ENCODE measurements around the gene OR2M7.

Gene OR2M7

GRCh38 chr1:248366609-248367008 lies 42.2 kb upstream of the OR2M7 start:
- no peaks in the 10 kb centered on the region for H3K9me2 ChIP-seq (replicated peaks; ENCODE audit: control insufficient read depth, low read length)
- no peak overlapping the region for H3K4me2 ChIP-seq (ENCODE audit: low read length)
- H3K4me1 ChIP-seq (ENCODE audit: control insufficient read depth, low read length): no peaks in the 10 kb centered on the region
- no peaks in the 10 kb centered on the region for H4K20me1 ChIP-seq (ENCODE audit: control insufficient read depth, insufficient read depth, low read depth, low read length)
- H3K79me2 ChIP-seq (ENCODE audit: control insufficient read depth, low read length): no peaks in the 10 kb centered on the region
- no peak overlapping the region for H3K4me3 ChIP-seq (ENCODE audit: low read length)
- no peaks in the 10 kb centered on the region for H3K27me3 ChIP-seq (ENCODE audit: control insufficient read depth, low read length)
- no peaks in the 10 kb centered on the region for H3K36me3 ChIP-seq (ENCODE audit: control insufficient read depth, low read length)
- no peaks in the 10 kb centered on the region for H3K9me3 ChIP-seq (ENCODE audit: control insufficient read depth, insufficient read depth, low read length)
- TF ChIP-seq CTCF (IDR thresholded peaks at IDR 0.05; ENCODE audit: low read depth, low read length, poor library complexity, severe bottlenecking): no peak
- TF ChIP-seq EZH2phosphoT487 (IDR thresholded peaks at IDR 0.05; ENCODE audit: borderline replicate concordance, low read length): no peak
- H3F3A ChIP-seq (ENCODE audit: control insufficient read depth, insufficient read depth): no peaks in the 10 kb centered on the region
- no peak overlapping the region for H3K27ac ChIP-seq (ENCODE audit: low read depth, low read length)

- H3K9me3 ChIP-seq (ENCODE audit: control insufficient read depth, insufficient read depth, low read length): no peaks in the 10 kb centered on the region
- H3K4me1 ChIP-seq (ENCODE audit: control insufficient read depth, low read length): no peaks in the 10 kb centered on the region
- no peak for TF ChIP-seq EZH2phosphoT487 (IDR thresholded peaks at IDR 0.05; ENCODE audit: borderline replicate concordance, low read length)
- TF ChIP-seq CTCF (IDR thresholded peaks at IDR 0.05; ENCODE audit: low read depth, low read length, poor library complexity, severe bottlenecking): no peak
- no peaks in the 10 kb centered on the region for H3K27me3 ChIP-seq (ENCODE audit: control insufficient read depth, low read length)
- H4K20me1 ChIP-seq (ENCODE audit: control insufficient read depth, insufficient read depth, low read depth, low read length): no peaks in the 10 kb centered on the region
- H3K4me3 ChIP-seq (ENCODE audit: low read length): no peak within 1 kb of the TSS
- H3F3A ChIP-seq (ENCODE audit: control insufficient read depth, insufficient read depth): no peaks in the 10 kb centered on the region
- no peak within 1 kb of the TSS for H3K27ac ChIP-seq (ENCODE audit: low read depth, low read length)
- H3K9me2 ChIP-seq (replicated peaks; ENCODE audit: control insufficient read depth, low read length): no peaks in the 10 kb centered on the region
- no peak within 1 kb of the TSS for H3K4me2 ChIP-seq (ENCODE audit: low read length)
- no peaks in the 10 kb centered on the region for H3K36me3 ChIP-seq (ENCODE audit: control insufficient read depth, low read length)
- H3K79me2 ChIP-seq (ENCODE audit: control insufficient read depth, low read length): no peaks in the 10 kb centered on the region
Observed at GRCh38 chr1:248361121-248361715, 36.9 kb upstream of the OR2M7 start, which contains the start of gene OR2T4. Gene OR2T4 (plus strand): TSS chr1:248361665. CDS start chr1:248361665, 0 bp downstream.

GRCh38 chr1:248359415-248359814 lies 35.0 kb upstream of the OR2M7 start:
- H3K4me3 ChIP-seq (ENCODE audit: low read length): no peak overlapping the region
- H3K9me2 ChIP-seq (replicated peaks; ENCODE audit: control insufficient read depth, low read length): no peaks in the 10 kb centered on the region
- no peaks in the 10 kb centered on the region for H3F3A ChIP-seq (ENCODE audit: control insufficient read depth, insufficient read depth)
- TF ChIP-seq CTCF (IDR thresholded peaks at IDR 0.05; ENCODE audit: low read depth, low read length, poor library complexity, severe bottlenecking) (no peak), EZH2phosphoT487 (IDR thresholded peaks at IDR 0.05; ENCODE audit: borderline replicate concordance, low read length) (no peak)
- no peaks in the 10 kb centered on the region for H3K36me3 ChIP-seq (ENCODE audit: control insufficient read depth, low read length)
- H3K79me2 ChIP-seq (ENCODE audit: control insufficient read depth, low read length): no peaks in the 10 kb centered on the region
- H4K20me1 ChIP-seq (ENCODE audit: control insufficient read depth, insufficient read depth, low read depth, low read length): no peaks in the 10 kb centered on the region
- no peak overlapping the region for H3K4me2 ChIP-seq (ENCODE audit: low read length)
- H3K4me1 ChIP-seq (ENCODE audit: control insufficient read depth, low read length): no peaks in the 10 kb centered on the region
- H3K27ac ChIP-seq (ENCODE audit: low read depth, low read length): no peak overlapping the region
- H3K27me3 ChIP-seq (ENCODE audit: control insufficient read depth, low read length): no peaks in the 10 kb centered on the region
- H3K9me3 ChIP-seq (ENCODE audit: control insufficient read depth, insufficient read depth, low read length): no peaks in the 10 kb centered on the region
